CD14-positive monocyte (primary cell): ENCODE data around the gene SLC39A1. TPM values are rescaled to one million over a fixed set of nuclear protein-coding genes. Genes with fewer than 3 reads are reported as not detected.

Experiments used
- DNase-seq, 3 donors: peaks; one replicate each; pipeline ENCODE4 v3.0.0-alpha.2; 2011 to 2022
- H2AFZ ChIP-seq: 2 replicates; pipeline ENCODE4 v1.6.0; 2012; ENCODE audit warnings: mild to moderate bottlenecking, low read depth, low read length, inconsistent platforms; ENCODE audit not compliant: insufficient read depth, poor library complexity, severe bottlenecking
- H3K27ac ChIP-seq, 2 donors: 1 replicate in 1 of 2; 2 replicates in 1 of 2; pipeline ENCODE4 v1.5.1; 2012 to 2013; ENCODE audit warnings: low read length in 2 of 2, control low read depth in 1 of 2, inconsistent platforms in 1 of 2, low read depth in 1 of 2, mild to moderate bottlenecking in 1 of 2
- H3K27me3 ChIP-seq, 2 donors: one replicate each; pipeline versions ENCODE4 v1.6.0 to v1.6.1; 2011 to 2013; ENCODE audit warnings: low read length in 2 of 2; ENCODE audit not compliant: control insufficient read depth in 2 of 2, insufficient read depth in 2 of 2
- H3K36me3 ChIP-seq, 2 donors: replicated peaks in 1 of 2; 1 replicate in 1 of 2; 2 replicates in 1 of 2; pipeline versions ENCODE4 v1.5.1 to v1.6.1; 2012 to 2013; ENCODE audit warnings: low read length in 2 of 2, control low read depth in 1 of 2, inconsistent platforms in 1 of 2, mild to moderate bottlenecking in 1 of 2; ENCODE audit not compliant: insufficient read depth in 2 of 2, control insufficient read depth in 1 of 2
- H3K4me1 ChIP-seq, 2 donors: 1 replicate in 1 of 2; 2 replicates in 1 of 2; pipeline versions ENCODE4 v1.5.1 to v1.6.1; 2012 to 2013; ENCODE audit warnings: low read length in 2 of 2, control low read depth in 1 of 2, inconsistent platforms in 1 of 2, mild to moderate bottlenecking in 1 of 2, moderate library complexity in 1 of 2; ENCODE audit not compliant: insufficient read depth in 2 of 2, control insufficient read depth in 1 of 2
- H3K4me2 ChIP-seq: replicated peaks from 2 replicates; pipeline ENCODE3; 2012; ENCODE audit warnings: low read length, moderate library complexity, mild to moderate bottlenecking; ENCODE audit not compliant: poor library complexity, severe bottlenecking; ENCODE audit errors: extremely low read depth
- H3K4me3 ChIP-seq, 3 experiments: fragments of 200-600 bp in 1 of 3; sonication (generic) in 1 of 3; replicated peaks in 1 of 3; 1 replicate in 2 of 3; 2 replicates in 1 of 3; pipeline ENCODE4 v1.5.1; 2011 to 2013; ENCODE audit warnings: low read length in 3 of 3, mild to moderate bottlenecking in 3 of 3, control low read depth in 2 of 3, low read depth in 2 of 3, inconsistent platforms in 1 of 3, moderate library complexity in 1 of 3
- H3K79me2 ChIP-seq: 2 replicates; pipeline ENCODE4 v1.6.0; 2012; ENCODE audit warnings: mild to moderate bottlenecking, control low read depth, inconsistent platforms, low read length, moderate library complexity; ENCODE audit not compliant: insufficient read depth
- H3K9ac ChIP-seq: 2 replicates; pipeline ENCODE4 v1.6.0; 2017; ENCODE audit warnings: low read length, mild to moderate bottlenecking; ENCODE audit not compliant: insufficient read depth, poor library complexity, severe bottlenecking
- H3K9me3 ChIP-seq, 2 donors: replicated peaks in 1 of 2; 1 replicate in 1 of 2; 2 replicates in 1 of 2; pipeline versions ENCODE4 v1.5.1 to v1.6.1; 2012 to 2013; ENCODE audit warnings: low read length in 2 of 2, control low read depth in 1 of 2; ENCODE audit not compliant: control insufficient read depth in 1 of 2, insufficient read depth in 1 of 2
- H4K20me1 ChIP-seq: 2 replicates; pipeline ENCODE4 v1.6.0; 2012; ENCODE audit warnings: mild to moderate bottlenecking, low read length, control low read depth, moderate library complexity; ENCODE audit not compliant: insufficient read depth
- H3K27ac Mint-ChIP-seq, 7 donors: one replicate each; pipeline ENCODE4 v1.8.0; 2020; ENCODE audit warnings: mild to moderate bottlenecking in 7 of 7, mixed read lengths in 7 of 7, moderate library complexity in 6 of 7, inconsistent platforms in 2 of 7
- H3K27me3 Mint-ChIP-seq, 3 donors: one replicate each; pipeline ENCODE4 v1.8.0; 2021 to 2022; ENCODE audit warnings: low read depth in 3 of 3, mild to moderate bottlenecking in 3 of 3, mixed read lengths in 3 of 3, moderate library complexity in 3 of 3, inconsistent platforms in 1 of 3
- H3K36me3 Mint-ChIP-seq, 2 donors: one replicate each; pipeline ENCODE4 v1.8.0; 2020; ENCODE audit warnings: mixed read lengths in 2 of 2, inconsistent platforms in 1 of 2, mild to moderate bottlenecking in 1 of 2
- H3K4me1 Mint-ChIP-seq: one replicate; pipeline ENCODE4 v1.8.0; 2020; ENCODE audit warnings: mild to moderate bottlenecking, mixed read lengths
- H3K4me3 Mint-ChIP-seq, 2 donors: one replicate each; pipeline ENCODE4 v1.8.0; 2020; ENCODE audit warnings: mild to moderate bottlenecking in 2 of 2, mixed read lengths in 2 of 2, moderate library complexity in 1 of 2
- H3K9me3 Mint-ChIP-seq, 7 donors: one replicate each; pipeline ENCODE4 v1.8.0; 2020 to 2022; ENCODE audit warnings: mixed read lengths in 7 of 7, mild to moderate bottlenecking in 6 of 7, moderate library complexity in 6 of 7, inconsistent platforms in 2 of 7
- CTCF ChIP-seq: fragments of 200-600 bp; IDR thresholded peaks from one replicate; pipeline ENCODE4 v1.8.0; 2022; ENCODE audit warnings: antibody characterized with exemption, mild to moderate bottlenecking
- WGBS: methylation state at CpG from one replicate; pipeline ENCODE4 v1.1.5; 2013; ENCODE audit warnings: missing lambda C conversion rate; ENCODE audit not compliant: insufficient coverage; 5-methylcytosine and 5-hydroxymethylcytosine counted together
- intact Hi-C, 2 donors: fragments of 100-400 bp; cut with micrococcal nuclease; formaldehyde crosslinking; loops; one replicate each; pipeline versions ENCODE4 v1.15.0 to v1.15.1; 2023
- polyA plus RNA-seq, 3 donors: library from polyadenylated mRNA; depleted of rRNA in 1 of 3; unstranded in 2 of 3; stranded (reverse) in 1 of 3; fragments of 300-500 nt in 2 of 3; fragments of >200 nt in 1 of 3; fragmentation: Illumina TruSeq in 2 of 3; gene quantifications; 1 replicate in 2 of 3; 2 replicates in 1 of 3; pipeline ENCODE4 v1.2.3, GENCODE V29; 2012 to 2021

Gene SLC39A1
- polyA plus RNA-seq, 3 donors: 37.6 to 83.1 (median 82.1) TPM

DNA sequence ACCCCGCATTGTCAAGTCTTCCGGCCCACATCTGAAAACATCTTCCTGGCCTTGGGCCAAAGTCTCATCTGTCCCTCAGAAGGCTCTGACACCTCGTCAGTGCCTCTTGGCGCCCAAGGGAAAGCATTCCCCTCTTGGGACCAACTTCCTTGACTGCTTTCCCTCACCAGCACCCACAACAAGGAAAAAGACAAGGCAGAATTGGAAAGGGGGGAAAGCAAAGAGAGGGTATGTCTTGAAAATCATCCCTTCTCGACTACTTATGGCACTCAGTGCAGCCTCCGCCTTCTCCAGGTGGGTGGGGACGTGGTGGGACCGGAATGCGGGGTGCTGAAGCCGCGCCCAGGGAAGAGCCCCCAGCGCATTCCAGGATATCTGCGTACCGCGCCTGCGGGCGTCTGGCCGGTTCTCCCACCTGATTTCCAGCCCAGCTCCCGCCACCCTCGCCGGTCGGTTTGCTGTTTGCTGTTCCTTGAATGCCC lies 554 bp upstream of the SLC39A1 start:
- TF ChIP-seq CTCF: no peak
- peaks cover 17 to 31% of the 10 kb centered on the region in 2 donors for H3K36me3 Mint-ChIP-seq
- peaks cover 71% of the 10 kb centered on the region for H3K4me1 Mint-ChIP-seq
- peaks cover 74% of the 10 kb centered on the region for H3K79me2 ChIP-seq
- no peaks in the 10 kb centered on the region for H3K27me3 ChIP-seq
- no peaks in the 10 kb centered on the region for H3K9me3 ChIP-seq
- H3K4me3 Mint-ChIP-seq: peak overlapping the region; percentile 79 to 91
- H3K9me3 Mint-ChIP-seq: peaks cover 0 to 2% (median 0%) of the 10 kb centered on the region in 7 donors
- peaks cover 10 to 27% of the 10 kb centered on the region in 2 donors for H3K36me3 ChIP-seq
- peaks cover 66 to 80% of the 10 kb centered on the region in 2 donors for H3K4me1 ChIP-seq
- peak overlapping the region; percentile 82 for H3K4me2 ChIP-seq
- peak overlapping the region; percentile 90 to 95 for H3K27ac ChIP-seq
- peak overlapping the region; percentile 74 for H3K9ac ChIP-seq
- peak overlapping the region; percentile 85 for H2AFZ ChIP-seq
- peaks cover 0 to 2% (median 0%) of the 10 kb centered on the region in 3 donors for H3K27me3 Mint-ChIP-seq
- intact Hi-C loops: loop anchor here in 1 of 2 donors (2.0 to 5.0 kb wide), 2 partner anchors 17 to 172 kb away; partner anchors contain the start of gene DENND4B
- no peak for DNase-seq
- peak overlapping the region; percentile 89 to 98 (median 94) for H3K27ac Mint-ChIP-seq
- WGBS: 0% methylated on average over 17 of the region's 22 CpGs
- H3K4me3 ChIP-seq: peak overlapping the region; percentile 53 to 91 (median 70)
- H4K20me1 ChIP-seq: peaks cover 13% of the 10 kb centered on the region

DNA sequence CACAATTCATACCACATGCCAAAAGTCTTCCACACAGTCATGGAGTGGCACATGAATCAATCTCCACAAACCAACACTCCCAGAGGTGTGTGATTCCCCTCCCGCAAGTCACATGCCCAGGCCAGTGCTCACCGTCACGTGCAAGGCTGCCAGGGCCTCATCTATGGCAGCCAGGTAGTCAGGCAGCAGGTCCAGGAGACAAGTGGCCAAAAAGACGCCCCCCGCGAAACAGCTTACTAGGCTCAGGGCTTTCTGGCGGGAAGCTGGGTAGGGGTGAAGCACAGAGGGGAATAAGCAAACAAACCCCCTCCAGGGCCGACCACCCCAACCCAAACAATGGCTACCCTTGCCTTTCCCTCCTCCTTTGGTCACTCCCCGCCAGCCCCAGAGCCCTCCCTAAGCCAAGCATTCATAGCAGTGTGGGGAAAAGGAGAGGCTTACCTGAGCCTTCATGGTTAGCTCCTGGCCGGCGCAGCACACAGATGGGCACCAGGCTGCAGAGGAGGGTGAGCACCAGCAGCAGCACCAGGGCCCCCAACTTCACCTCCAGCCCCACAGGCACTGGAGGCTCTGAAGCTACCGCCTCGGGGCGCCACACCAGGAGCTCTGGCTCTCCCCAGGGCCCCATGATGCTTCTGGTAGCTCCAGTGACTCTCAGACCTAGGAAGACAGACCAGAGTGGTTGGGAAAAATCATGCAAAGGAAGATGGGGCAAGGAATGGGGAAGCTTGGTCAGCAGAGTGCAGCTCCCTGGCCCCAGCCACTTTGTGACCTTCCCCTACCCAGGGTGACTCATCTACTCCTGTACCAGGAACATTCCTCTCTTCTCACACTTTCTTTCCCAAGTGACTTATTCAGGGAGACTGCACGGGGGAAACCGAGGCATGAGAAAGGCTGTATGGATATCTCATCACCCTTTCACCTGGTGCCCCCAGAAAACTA lies 978 bp downstream of the SLC39A1 start:
- Histone ChIP-seq H3K27me3 (no peaks in the 10 kb centered on the region), H3K27ac (peak overlapping the region; percentile 90 to 95), H2AFZ (peak overlapping the region; percentile 85), H3K4me3 (peak overlapping the region; percentile 53 to 91 (median 70)), H3K4me1 (peaks cover 62 to 77% of the 10 kb centered on the region in 2 donors), H4K20me1 (peaks cover 20% of the 10 kb centered on the region), H3K9me3 (no peaks in the 10 kb centered on the region), H3K4me2 (peak overlapping the region; percentile 82), H3K36me3 (peaks cover 10 to 27% of the 10 kb centered on the region in 2 donors), H3K79me2 (peaks cover 79% of the 10 kb centered on the region), H3K9ac (peak overlapping the region; percentile 74)
- peaks cover 0 to 4% (median 0%) of the 10 kb centered on the region in 7 donors for H3K9me3 Mint-ChIP-seq
- peak overlapping the region; percentile 89 to 98 (median 94) for H3K27ac Mint-ChIP-seq
- peak overlapping the region; percentile 79 to 91 for H3K4me3 Mint-ChIP-seq
- peak; percentile 65 to 94 (median 91) for DNase-seq
- peaks cover 65% of the 10 kb centered on the region for H3K4me1 Mint-ChIP-seq
- no peak for TF ChIP-seq CTCF
- intact Hi-C loops: loop anchor here in 1 of 2 donors (2.0 to 5.0 kb wide), 2 partner anchors 16 to 170 kb away; partner anchors contain the start of gene DENND4B
- 61% methylated on average over 5 of the region's 16 CpGs for WGBS
- peaks cover 17 to 31% of the 10 kb centered on the region in 2 donors for H3K36me3 Mint-ChIP-seq
- no peaks in the 10 kb centered on the region for H3K27me3 Mint-ChIP-seq
